WERI-Rb-1 (cell line): ENCODE data around the gene OR2W1.

Experiments used
- DNase-seq: peaks from one replicate; pipeline ENCODE4 v3.0.0-alpha.2; 2020
- H3K27ac ChIP-seq: fragments of 250-450 bp; sonication (Bioruptor Pico); 2 replicates; pipeline ENCODE4 v1.5.1; 2020; ENCODE audit warnings: mild to moderate bottlenecking, moderate library complexity
- H3K27me3 ChIP-seq: fragments of 250-450 bp; sonication (Bioruptor Pico); 2 replicates; pipeline ENCODE4 v1.5.1; 2021; ENCODE audit warnings: mild to moderate bottlenecking, low read depth, moderate library complexity; ENCODE audit not compliant: insufficient read depth, severe bottlenecking
- H3K36me3 ChIP-seq: fragments of 250-450 bp; sonication (Bioruptor Pico); 2 replicates; pipeline ENCODE4 v1.5.1; 2020; ENCODE audit warnings: mild to moderate bottlenecking, moderate library complexity
- H3K4me3 ChIP-seq: 2 replicates; pipeline ENCODE4 v1.5.1; 2011; ENCODE audit warnings: low read depth, mild to moderate bottlenecking, control low read depth, low read length
- H3K9me3 ChIP-seq: fragments of 250-450 bp; sonication (Bioruptor Pico); 2 replicates; pipeline ENCODE4 v1.5.1; 2021; ENCODE audit warnings: mild to moderate bottlenecking, moderate library complexity; ENCODE audit not compliant: severe bottlenecking
- CTCF ChIP-seq: IDR thresholded peaks from 2 replicates; pipeline ENCODE4 v1.5.1; 2011; ENCODE audit warnings: low read depth, mild to moderate bottlenecking, control low read depth, inconsistent platforms, low read length

The OR2W1 gene

GRCh38 chr6:29045075-29045474, at the start of gene OR2W1:
Gene OR2W1, minus strand, starts transcription at chr6:29045175. Its CDS starts 0 bp downstream, at chr6:29045175.
- Histone ChIP-seq H3K9me3 (peaks cover 5% of the 10 kb centered on the region), H3K27ac (no peak within 1 kb of the TSS), H3K27me3 (peaks cover 100% of the 10 kb centered on the region), H3K4me3 (no peak within 1 kb of the TSS), H3K36me3 (no peaks in the 10 kb centered on the region)
- no peak for DNase-seq
- TF ChIP-seq CTCF = no peak

DNA sequence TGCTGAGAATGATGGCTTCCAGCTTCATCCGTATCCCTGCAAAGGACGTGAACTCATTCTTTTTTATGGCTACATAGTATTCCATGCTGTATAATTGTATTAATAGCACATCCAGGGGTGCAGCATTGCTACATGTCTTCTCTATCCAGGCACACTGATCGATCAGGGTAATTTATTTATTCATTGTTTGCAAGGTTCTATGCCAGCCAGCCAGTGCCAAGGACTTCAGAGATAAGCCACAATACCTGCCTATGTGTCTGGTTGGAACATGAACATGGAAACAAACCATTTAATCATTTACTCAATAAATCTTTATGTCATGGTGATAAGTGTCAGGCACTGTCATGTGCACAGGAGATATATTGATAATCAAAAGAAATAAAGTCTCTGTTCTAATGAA, 48.0 kb upstream of the OR2W1 start:
- no peaks in the 10 kb centered on the region for H3K36me3 ChIP-seq
- no peak for DNase-seq
- TF ChIP-seq CTCF = no peak
- no peak overlapping the region for H3K4me3 ChIP-seq
- no peak overlapping the region for H3K27ac ChIP-seq
- H3K9me3 ChIP-seq = peaks cover 4% of the 10 kb centered on the region
- peaks cover 79% of the 10 kb centered on the region for H3K27me3 ChIP-seq

DNA sequence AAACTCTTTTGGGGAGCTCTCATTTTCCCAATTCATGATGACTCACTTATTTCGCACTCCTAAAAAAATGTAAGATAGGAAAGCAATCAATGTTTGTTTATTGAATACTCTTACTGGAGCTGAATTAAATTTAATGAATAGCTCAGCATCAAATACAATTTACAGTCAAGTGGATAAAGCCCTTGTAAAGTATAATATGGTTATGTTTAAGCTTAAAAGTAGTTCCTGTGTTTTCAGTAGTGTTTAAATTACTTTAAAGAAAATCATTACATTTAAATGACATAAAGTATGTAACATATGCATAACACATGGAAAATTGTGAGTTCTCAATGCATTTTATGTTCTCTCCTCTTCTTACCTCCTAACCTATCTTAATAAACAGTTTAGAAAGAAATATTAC, 42.2 kb upstream of the OR2W1 start, which contains the start of gene OR2B3:
OR2B3 (minus strand) TSS at position 101 of the 400 bp plus-strand sequence; CDS start at position 36, 65 bp downstream.
- no peak within 1 kb of the TSS for H3K27ac ChIP-seq
- no peak for TF ChIP-seq CTCF
- H3K27me3 ChIP-seq = peaks cover 94% of the 10 kb centered on the region
- H3K4me3 ChIP-seq = no peak within 1 kb of the TSS
- DNase-seq = no peak
- no peaks in the 10 kb centered on the region for H3K36me3 ChIP-seq
- peaks cover 9% of the 10 kb centered on the region for H3K9me3 ChIP-seq

DNA sequence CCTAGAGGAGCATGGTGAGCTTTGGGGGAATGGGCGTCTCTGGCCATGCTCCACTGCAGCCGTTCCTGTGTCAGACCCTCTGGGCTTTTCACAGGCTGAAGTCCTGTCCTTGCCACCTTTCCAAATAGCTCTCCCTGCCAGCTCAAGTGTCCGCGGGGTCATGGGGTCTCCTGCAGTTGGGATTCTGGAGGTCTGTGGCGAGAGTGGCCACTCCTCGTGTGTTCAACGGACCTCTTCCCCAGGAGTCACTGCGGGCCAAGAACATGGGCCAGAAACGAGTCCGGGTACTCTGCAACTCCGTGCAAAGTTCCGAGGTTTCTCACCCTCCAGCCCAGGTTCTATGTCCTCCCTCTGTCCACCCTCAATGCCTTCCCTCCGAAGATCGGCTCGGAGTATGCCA, 37.5 kb upstream of the OR2W1 start:
- no peak for DNase-seq
- H3K4me3 ChIP-seq = no peak overlapping the region

DNA sequence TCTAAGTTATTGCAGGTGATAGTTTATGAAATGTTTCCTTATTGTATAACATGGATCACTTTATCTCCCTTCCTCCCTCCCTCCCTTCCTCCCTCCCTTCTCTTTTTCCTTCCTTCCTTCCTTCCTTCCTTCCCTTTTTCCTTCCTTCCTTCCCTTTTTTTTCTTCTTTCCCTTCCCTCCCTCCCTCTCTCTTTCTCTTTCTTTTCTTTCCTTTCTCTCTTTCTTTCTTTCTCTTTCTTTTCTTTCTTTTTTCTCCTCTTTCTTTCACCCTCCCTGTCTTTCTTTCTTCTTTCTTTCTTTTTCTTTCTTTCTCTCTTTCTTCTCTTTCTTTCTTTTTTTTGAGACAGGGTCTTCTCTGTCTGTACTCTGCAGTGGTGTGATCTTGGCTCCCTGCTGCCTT, 36.3 kb upstream of the OR2W1 start:
- H3K4me3 ChIP-seq = no peak overlapping the region
- no peak for DNase-seq
- peaks cover 2% of the 10 kb centered on the region for H3K9me3 ChIP-seq
- H3K27ac ChIP-seq = no peak overlapping the region
- TF ChIP-seq CTCF = no peak
- H3K27me3 ChIP-seq = peaks cover 76% of the 10 kb centered on the region
- H3K36me3 ChIP-seq = no peaks in the 10 kb centered on the region

More for the DNA sequence above, 37.5 kb upstream of the OR2W1 start:
- no peak for TF ChIP-seq CTCF
- Histone ChIP-seq H3K27me3 (peaks cover 76% of the 10 kb centered on the region), H3K9me3 (peaks cover 5% of the 10 kb centered on the region), H3K36me3 (no peaks in the 10 kb centered on the region), H3K27ac (no peak overlapping the region)

DNA sequence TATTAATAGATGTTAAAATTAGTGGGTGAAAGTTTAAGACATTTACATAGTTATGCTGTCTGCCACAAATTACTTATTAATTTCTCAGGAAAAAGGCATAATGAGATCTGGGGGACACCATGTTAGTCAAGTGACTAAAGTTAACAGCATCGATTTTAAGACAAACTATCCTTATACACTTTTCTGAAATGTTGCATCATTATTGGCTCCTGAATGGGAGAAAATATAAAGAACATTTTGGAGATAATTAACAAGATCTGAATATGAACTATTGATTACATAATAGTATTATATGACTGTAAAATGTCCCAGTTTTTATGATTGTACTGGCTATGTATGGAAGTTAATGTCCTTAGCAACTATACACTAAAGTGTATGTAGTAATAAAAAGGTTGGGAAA, 34.2 kb upstream of the OR2W1 start:
- TF ChIP-seq CTCF = no peak
- H3K27me3 ChIP-seq = peaks cover 78% of the 10 kb centered on the region
- no peak overlapping the region for H3K4me3 ChIP-seq
- peaks cover 2% of the 10 kb centered on the region for H3K9me3 ChIP-seq
- no peak for DNase-seq
- H3K27ac ChIP-seq = no peak overlapping the region
- H3K36me3 ChIP-seq = no peaks in the 10 kb centered on the region
